CD14-positive monocyte (primary cell): ENCODE data around the gene PHPT1. TPM values are rescaled to one million over a fixed set of nuclear protein-coding genes. Genes with fewer than 3 reads are reported as not detected.

Source experiments
- DNase-seq, 3 donors: peaks; one replicate each; pipeline ENCODE4 v3.0.0-alpha.2; 2011 to 2022
- H2AFZ ChIP-seq: 2 replicates; pipeline ENCODE4 v1.6.0; 2012; ENCODE audit warnings: mild to moderate bottlenecking, low read depth, low read length, inconsistent platforms; ENCODE audit not compliant: insufficient read depth, poor library complexity, severe bottlenecking
- H3K27ac ChIP-seq, 2 donors: 1 replicate in 1 of 2; 2 replicates in 1 of 2; pipeline ENCODE4 v1.5.1; 2012 to 2013; ENCODE audit warnings: low read length in 2 of 2, control low read depth in 1 of 2, inconsistent platforms in 1 of 2, low read depth in 1 of 2, mild to moderate bottlenecking in 1 of 2
- H3K27me3 ChIP-seq, 2 donors: one replicate each; pipeline versions ENCODE4 v1.6.0 to v1.6.1; 2011 to 2013; ENCODE audit warnings: low read length in 2 of 2; ENCODE audit not compliant: control insufficient read depth in 2 of 2, insufficient read depth in 2 of 2
- H3K36me3 ChIP-seq, 2 donors: replicated peaks in 1 of 2; 1 replicate in 1 of 2; 2 replicates in 1 of 2; pipeline versions ENCODE4 v1.5.1 to v1.6.1; 2012 to 2013; ENCODE audit warnings: low read length in 2 of 2, control low read depth in 1 of 2, inconsistent platforms in 1 of 2, mild to moderate bottlenecking in 1 of 2; ENCODE audit not compliant: insufficient read depth in 2 of 2, control insufficient read depth in 1 of 2
- H3K4me1 ChIP-seq, 2 donors: 1 replicate in 1 of 2; 2 replicates in 1 of 2; pipeline versions ENCODE4 v1.5.1 to v1.6.1; 2012 to 2013; ENCODE audit warnings: low read length in 2 of 2, control low read depth in 1 of 2, inconsistent platforms in 1 of 2, mild to moderate bottlenecking in 1 of 2, moderate library complexity in 1 of 2; ENCODE audit not compliant: insufficient read depth in 2 of 2, control insufficient read depth in 1 of 2
- H3K4me2 ChIP-seq: replicated peaks from 2 replicates; pipeline ENCODE3; 2012; ENCODE audit warnings: low read length, moderate library complexity, mild to moderate bottlenecking; ENCODE audit not compliant: poor library complexity, severe bottlenecking; ENCODE audit errors: extremely low read depth
- H3K4me3 ChIP-seq, 3 experiments: fragments of 200-600 bp in 1 of 3; sonication (generic) in 1 of 3; replicated peaks in 1 of 3; 1 replicate in 2 of 3; 2 replicates in 1 of 3; pipeline ENCODE4 v1.5.1; 2011 to 2013; ENCODE audit warnings: low read length in 3 of 3, mild to moderate bottlenecking in 3 of 3, control low read depth in 2 of 3, low read depth in 2 of 3, inconsistent platforms in 1 of 3, moderate library complexity in 1 of 3
- H3K79me2 ChIP-seq: 2 replicates; pipeline ENCODE4 v1.6.0; 2012; ENCODE audit warnings: mild to moderate bottlenecking, control low read depth, inconsistent platforms, low read length, moderate library complexity; ENCODE audit not compliant: insufficient read depth
- H3K9ac ChIP-seq: 2 replicates; pipeline ENCODE4 v1.6.0; 2017; ENCODE audit warnings: low read length, mild to moderate bottlenecking; ENCODE audit not compliant: insufficient read depth, poor library complexity, severe bottlenecking
- H3K9me3 ChIP-seq, 2 donors: replicated peaks in 1 of 2; 1 replicate in 1 of 2; 2 replicates in 1 of 2; pipeline versions ENCODE4 v1.5.1 to v1.6.1; 2012 to 2013; ENCODE audit warnings: low read length in 2 of 2, control low read depth in 1 of 2; ENCODE audit not compliant: control insufficient read depth in 1 of 2, insufficient read depth in 1 of 2
- H4K20me1 ChIP-seq: 2 replicates; pipeline ENCODE4 v1.6.0; 2012; ENCODE audit warnings: mild to moderate bottlenecking, low read length, control low read depth, moderate library complexity; ENCODE audit not compliant: insufficient read depth
- H3K27ac Mint-ChIP-seq, 7 donors: one replicate each; pipeline ENCODE4 v1.8.0; 2020; ENCODE audit warnings: mild to moderate bottlenecking in 7 of 7, mixed read lengths in 7 of 7, moderate library complexity in 6 of 7, inconsistent platforms in 2 of 7
- H3K27me3 Mint-ChIP-seq, 3 donors: one replicate each; pipeline ENCODE4 v1.8.0; 2021 to 2022; ENCODE audit warnings: low read depth in 3 of 3, mild to moderate bottlenecking in 3 of 3, mixed read lengths in 3 of 3, moderate library complexity in 3 of 3, inconsistent platforms in 1 of 3
- H3K36me3 Mint-ChIP-seq, 2 donors: one replicate each; pipeline ENCODE4 v1.8.0; 2020; ENCODE audit warnings: mixed read lengths in 2 of 2, inconsistent platforms in 1 of 2, mild to moderate bottlenecking in 1 of 2
- H3K4me1 Mint-ChIP-seq: one replicate; pipeline ENCODE4 v1.8.0; 2020; ENCODE audit warnings: mild to moderate bottlenecking, mixed read lengths
- H3K4me3 Mint-ChIP-seq, 2 donors: one replicate each; pipeline ENCODE4 v1.8.0; 2020; ENCODE audit warnings: mild to moderate bottlenecking in 2 of 2, mixed read lengths in 2 of 2, moderate library complexity in 1 of 2
- H3K9me3 Mint-ChIP-seq, 7 donors: one replicate each; pipeline ENCODE4 v1.8.0; 2020 to 2022; ENCODE audit warnings: mixed read lengths in 7 of 7, mild to moderate bottlenecking in 6 of 7, moderate library complexity in 6 of 7, inconsistent platforms in 2 of 7
- CTCF ChIP-seq: fragments of 200-600 bp; IDR thresholded peaks from one replicate; pipeline ENCODE4 v1.8.0; 2022; ENCODE audit warnings: antibody characterized with exemption, mild to moderate bottlenecking
- WGBS: methylation state at CpG from one replicate; pipeline ENCODE4 v1.1.5; 2013; ENCODE audit warnings: missing lambda C conversion rate; ENCODE audit not compliant: insufficient coverage; 5-methylcytosine and 5-hydroxymethylcytosine counted together
- intact Hi-C, 2 donors: fragments of 100-400 bp; cut with micrococcal nuclease; formaldehyde crosslinking; loops; one replicate each; pipeline versions ENCODE4 v1.15.0 to v1.15.1; 2023
- polyA plus RNA-seq, 3 donors: library from polyadenylated mRNA; depleted of rRNA in 1 of 3; unstranded in 2 of 3; stranded (reverse) in 1 of 3; fragments of 300-500 nt in 2 of 3; fragments of >200 nt in 1 of 3; fragmentation: Illumina TruSeq in 2 of 3; gene quantifications; 1 replicate in 2 of 3; 2 replicates in 1 of 3; pipeline ENCODE4 v1.2.3, GENCODE V29; 2012 to 2021

Gene PHPT1
- polyA plus RNA-seq, 3 donors, result 70.0 to 163 (median 94.3) TPM

DNA sequence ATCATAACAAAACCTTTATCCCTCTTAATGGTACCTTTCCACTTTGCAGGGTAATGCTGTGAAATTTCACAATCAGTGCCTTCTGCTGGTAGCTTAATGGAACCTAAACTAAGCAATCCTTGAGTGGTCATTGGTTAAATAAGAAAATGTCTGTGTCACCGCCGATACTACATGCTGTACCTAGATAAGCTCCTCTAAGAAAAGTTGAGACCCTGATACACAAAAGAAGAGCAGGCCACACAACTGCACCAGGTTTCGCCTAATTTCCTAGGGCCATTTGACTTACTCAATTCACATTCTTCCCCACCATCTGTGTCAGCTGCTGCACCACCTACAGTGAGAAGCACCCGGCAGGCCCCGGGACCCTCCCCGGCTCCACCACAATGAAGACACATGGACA is 25.9 kb downstream of the PHPT1 start:
- no peak overlapping the region for H3K9ac ChIP-seq
- Mint-ChIP-seq H3K27ac (no peak overlapping the region), H3K9me3 (peaks cover 3 to 35% (median 26%) of the 10 kb centered on the region in 7 donors), H3K36me3 (no peaks in the 10 kb centered on the region), H3K4me3 (no peak overlapping the region), H3K4me1 (no peaks in the 10 kb centered on the region), H3K27me3 (peaks cover 4 to 11% (median 11%) of the 10 kb centered on the region in 3 donors)
- no peaks in the 10 kb centered on the region for H3K4me1 ChIP-seq
- H3K9me3 ChIP-seq, result peaks cover 14 to 30% of the 10 kb centered on the region in 2 donors
- no peaks in the 10 kb centered on the region for H3K36me3 ChIP-seq
- H3K4me3 ChIP-seq, result no peak overlapping the region
- WGBS, result 95% methylated on average over 6 of the region's 6 CpGs
- no peak overlapping the region for H3K4me2 ChIP-seq
- no peak overlapping the region for H2AFZ ChIP-seq
- no peaks in the 10 kb centered on the region for H3K79me2 ChIP-seq
- intact Hi-C loops, result no loop called here
- H3K27ac ChIP-seq, result no peak overlapping the region
- no peak for TF ChIP-seq CTCF
- no peak for DNase-seq
- peaks cover 0 to 2% of the 10 kb centered on the region in 2 donors for H3K27me3 ChIP-seq
- H4K20me1 ChIP-seq, result no peaks in the 10 kb centered on the region

GRCh38 chr9:136876476-136876875 is 27.3 kb downstream of the PHPT1 start:
- no peak for TF ChIP-seq CTCF
- Histone ChIP-seq H3K27me3 (peaks cover 0 to 2% of the 10 kb centered on the region in 2 donors), H3K4me2 (no peak overlapping the region), H3K4me1 (peaks cover 2% of the 10 kb centered on the region in 2 donors), H3K27ac (no peak overlapping the region), H4K20me1 (no peaks in the 10 kb centered on the region), H2AFZ (peak overlapping the region; percentile 29), H3K79me2 (no peaks in the 10 kb centered on the region), H3K9me3 (peaks cover 14 to 21% of the 10 kb centered on the region in 2 donors), H3K9ac (no peak overlapping the region), H3K4me3 (no peak overlapping the region), H3K36me3 (no peaks in the 10 kb centered on the region)
- H3K9me3 Mint-ChIP-seq, result peaks cover 3 to 26% (median 23%) of the 10 kb centered on the region in 7 donors
- H3K4me3 Mint-ChIP-seq, result no peak overlapping the region
- no peak for DNase-seq
- 100% methylated on average over 1 of the region's 5 CpGs for WGBS
- intact Hi-C loops, result no loop called here
- H3K4me1 Mint-ChIP-seq, result peaks cover 2% of the 10 kb centered on the region
- no peaks in the 10 kb centered on the region for H3K36me3 Mint-ChIP-seq
- peak overlapping the region in 1 of 7 donors; percentile 2 for H3K27ac Mint-ChIP-seq
- peaks cover 2 to 18% (median 14%) of the 10 kb centered on the region in 3 donors for H3K27me3 Mint-ChIP-seq
